ENCODE measurements around the gene SLC24A4.

DNA sequence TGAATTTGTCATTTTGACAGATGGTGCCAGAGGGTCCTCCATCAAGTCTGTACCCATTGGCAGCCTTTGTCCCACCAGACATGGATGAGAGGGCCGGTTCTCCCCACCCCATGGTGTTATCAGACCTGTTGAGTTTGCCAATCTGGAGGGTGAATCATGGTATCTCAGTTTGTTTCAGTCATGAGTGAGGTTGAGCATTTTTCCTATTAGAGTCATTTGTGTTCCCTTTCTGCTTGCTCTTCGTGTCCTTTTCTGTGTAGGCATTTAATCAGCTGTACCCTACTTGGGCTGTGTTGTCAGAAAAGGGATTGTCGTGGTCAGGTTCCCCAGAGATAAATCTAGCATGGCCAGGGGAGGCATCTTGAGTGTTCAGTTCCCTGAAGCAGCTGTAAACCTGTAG lies 30.5 kb downstream of the SLC24A4 start:
- TF ChIP-seq POLR2AphosphoS5 (IDR thresholded peaks at IDR 0.05; ENCODE audit: insufficient read depth, low read depth, low read length) (no peak), CTCF (IDR thresholded peaks at IDR 0.05; ENCODE audit: extremely low read depth in 1 of 2, insufficient read depth in 1 of 2, low read depth in 1 of 2, low read length in 2 of 2) (no peak)

Data from endothelial cell of umbilical vein (primary cell).